ENCODE measurements around the gene MARCO. TPM values are rescaled to one million over a fixed set of nuclear protein-coding genes. Genes with fewer than 3 reads are reported as not detected.

MARCO gene
- polyA plus RNA-seq, 1 donor from 2014 or later: not detected

DNA sequence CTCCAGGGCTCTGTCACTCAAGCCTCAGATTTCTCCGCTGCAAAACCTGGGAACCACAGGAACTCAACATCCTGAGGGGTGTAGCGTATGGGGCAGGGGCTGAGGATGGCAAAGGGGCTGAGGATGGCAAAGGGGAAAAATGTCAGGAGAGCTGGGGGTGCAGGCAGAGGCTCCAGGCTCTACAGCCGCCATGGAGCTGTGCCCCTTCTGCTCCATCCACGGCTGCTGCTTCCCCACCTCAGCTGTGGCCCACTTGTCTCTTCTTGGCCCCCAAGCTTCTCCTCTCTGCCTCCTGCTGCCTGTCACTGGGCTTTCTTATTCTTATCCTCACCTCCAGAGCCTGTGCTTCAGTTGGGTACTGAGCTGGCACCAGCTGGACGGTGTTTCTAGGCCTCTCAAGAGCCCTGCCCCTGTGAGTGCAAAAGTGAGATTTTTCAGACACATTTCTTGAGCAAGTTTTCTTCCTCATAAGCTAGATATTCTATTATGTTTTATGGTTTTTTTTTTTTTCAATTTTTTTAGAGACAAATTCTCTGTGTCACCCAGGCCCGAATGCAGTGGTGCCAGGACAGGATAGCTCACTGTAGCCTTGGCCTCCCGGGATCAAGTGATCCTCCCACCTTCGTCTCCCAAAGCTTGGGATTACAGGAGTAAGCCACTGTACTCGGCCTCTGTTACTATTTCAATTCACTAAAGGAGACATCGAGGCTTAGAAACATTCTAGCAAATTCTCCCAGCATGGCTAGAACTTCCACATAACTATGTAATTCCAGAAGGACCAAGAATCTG, 49.0 kb downstream of the MARCO start:
- no peaks in the 10 kb centered on the region for H4K20me1 ChIP-seq (ENCODE audit: insufficient read depth)
- TF ChIP-seq EZH2 (IDR thresholded peaks at IDR 0.05; ENCODE audit: borderline replicate concordance, insufficient read depth, low read length, poor library complexity, severe bottlenecking) (no peak), POLR2AphosphoS5 (IDR thresholded peaks at IDR 0.05) (no peak), TAF1 (IDR thresholded peaks at IDR 0.05; ENCODE audit: low read depth) (no peak), MXI1 (conservative IDR thresholded peaks at IDR 0.05; ENCODE audit: poor library complexity, severe bottlenecking) (no peak), EP300 (conservative IDR thresholded peaks at IDR 0.05; ENCODE audit: poor library complexity, severe bottlenecking) (no peak), RAD21 (conservative IDR thresholded peaks at IDR 0.05) (no peak), SMC3 (conservative IDR thresholded peaks at IDR 0.05; ENCODE audit: poor library complexity) (no peak)
- TF ChIP-seq, protein P1, sequence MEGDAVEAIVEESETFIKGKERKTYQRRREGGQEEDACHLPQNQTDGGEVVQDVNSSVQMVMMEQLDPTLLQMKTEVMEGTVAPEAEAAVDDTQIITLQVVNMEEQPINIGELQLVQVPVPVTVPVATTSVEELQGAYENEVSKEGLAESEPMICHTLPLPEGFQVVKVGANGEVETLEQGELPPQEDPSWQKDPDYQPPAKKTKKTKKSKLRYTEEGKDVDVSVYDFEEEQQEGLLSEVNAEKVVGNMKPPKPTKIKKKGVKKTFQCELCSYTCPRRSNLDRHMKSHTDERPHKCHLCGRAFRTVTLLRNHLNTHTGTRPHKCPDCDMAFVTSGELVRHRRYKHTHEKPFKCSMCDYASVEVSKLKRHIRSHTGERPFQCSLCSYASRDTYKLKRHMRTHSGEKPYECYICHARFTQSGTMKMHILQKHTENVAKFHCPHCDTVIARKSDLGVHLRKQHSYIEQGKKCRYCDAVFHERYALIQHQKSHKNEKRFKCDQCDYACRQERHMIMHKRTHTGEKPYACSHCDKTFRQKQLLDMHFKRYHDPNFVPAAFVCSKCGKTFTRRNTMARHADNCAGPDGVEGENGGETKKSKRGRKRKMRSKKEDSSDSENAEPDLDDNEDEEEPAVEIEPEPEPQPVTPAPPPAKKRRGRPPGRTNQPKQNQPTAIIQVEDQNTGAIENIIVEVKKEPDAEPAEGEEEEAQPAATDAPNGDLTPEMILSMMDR (IDR thresholded peaks at IDR 0.05; ENCODE audit: poor library complexity, severe bottlenecking): no peak
- TF ChIP-seq, protein P2, sequence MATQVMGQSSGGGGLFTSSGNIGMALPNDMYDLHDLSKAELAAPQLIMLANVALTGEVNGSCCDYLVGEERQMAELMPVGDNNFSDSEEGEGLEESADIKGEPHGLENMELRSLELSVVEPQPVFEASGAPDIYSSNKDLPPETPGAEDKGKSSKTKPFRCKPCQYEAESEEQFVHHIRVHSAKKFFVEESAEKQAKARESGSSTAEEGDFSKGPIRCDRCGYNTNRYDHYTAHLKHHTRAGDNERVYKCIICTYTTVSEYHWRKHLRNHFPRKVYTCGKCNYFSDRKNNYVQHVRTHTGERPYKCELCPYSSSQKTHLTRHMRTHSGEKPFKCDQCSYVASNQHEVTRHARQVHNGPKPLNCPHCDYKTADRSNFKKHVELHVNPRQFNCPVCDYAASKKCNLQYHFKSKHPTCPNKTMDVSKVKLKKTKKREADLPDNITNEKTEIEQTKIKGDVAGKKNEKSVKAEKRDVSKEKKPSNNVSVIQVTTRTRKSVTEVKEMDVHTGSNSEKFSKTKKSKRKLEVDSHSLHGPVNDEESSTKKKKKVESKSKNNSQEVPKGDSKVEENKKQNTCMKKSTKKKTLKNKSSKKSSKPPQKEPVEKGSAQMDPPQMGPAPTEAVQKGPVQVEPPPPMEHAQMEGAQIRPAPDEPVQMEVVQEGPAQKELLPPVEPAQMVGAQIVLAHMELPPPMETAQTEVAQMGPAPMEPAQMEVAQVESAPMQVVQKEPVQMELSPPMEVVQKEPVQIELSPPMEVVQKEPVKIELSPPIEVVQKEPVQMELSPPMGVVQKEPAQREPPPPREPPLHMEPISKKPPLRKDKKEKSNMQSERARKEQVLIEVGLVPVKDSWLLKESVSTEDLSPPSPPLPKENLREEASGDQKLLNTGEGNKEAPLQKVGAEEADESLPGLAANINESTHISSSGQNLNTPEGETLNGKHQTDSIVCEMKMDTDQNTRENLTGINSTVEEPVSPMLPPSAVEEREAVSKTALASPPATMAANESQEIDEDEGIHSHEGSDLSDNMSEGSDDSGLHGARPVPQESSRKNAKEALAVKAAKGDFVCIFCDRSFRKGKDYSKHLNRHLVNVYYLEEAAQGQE (IDR thresholded peaks at IDR 0.05; ENCODE audit: borderline replicate concordance): no peak
- no peak overlapping the region for H3K4me3 ChIP-seq (ENCODE audit: low read length)
- H3K27me3 ChIP-seq (ENCODE audit: insufficient read depth, low read depth, low read length): no peaks in the 10 kb centered on the region
- no peaks in the 10 kb centered on the region for H3K9me2 ChIP-seq (ENCODE audit: insufficient read depth, low read length)
- no peak overlapping the region for H3K27ac ChIP-seq (ENCODE audit: low read length)
- no peaks in the 10 kb centered on the region for H3K79me2 ChIP-seq (replicated peaks; ENCODE audit: insufficient read depth, low read length)
- H3K4me2 ChIP-seq (ENCODE audit: low read length): no peak overlapping the region
- H3K9me3 ChIP-seq (ENCODE audit: low read length): no peaks in the 10 kb centered on the region
- H3K36me3 ChIP-seq (ENCODE audit: insufficient read depth, low read length): no peaks in the 10 kb centered on the region
- no peak overlapping the region for H3K9ac ChIP-seq (ENCODE audit: low read length)
- H3F3A ChIP-seq (ENCODE audit: insufficient read depth, low read length, poor library complexity, severe bottlenecking): no peaks in the 10 kb centered on the region
- no peak overlapping the region for H2AFZ ChIP-seq (ENCODE audit: low read depth, low read length)

DNA sequence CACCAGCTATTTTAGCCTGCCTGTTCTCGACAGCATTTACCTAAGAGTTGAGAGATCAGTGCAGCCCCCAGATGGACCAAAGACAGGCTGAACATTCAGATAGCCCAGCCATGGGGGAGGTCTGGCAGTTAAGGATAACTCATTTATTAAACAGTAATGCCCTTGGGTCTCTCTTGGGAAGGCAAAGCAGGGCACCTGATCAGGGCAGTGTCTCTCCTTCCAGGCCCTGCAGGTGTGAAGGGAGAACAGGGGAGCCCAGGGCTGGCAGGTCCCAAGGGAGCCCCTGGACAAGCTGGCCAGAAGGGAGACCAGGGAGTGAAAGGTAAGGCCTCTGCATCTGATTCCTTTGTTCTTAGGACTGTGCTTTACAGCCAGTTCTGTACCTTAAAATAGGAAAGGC, 49.6 kb downstream of the MARCO start:
- H3K9me3 ChIP-seq (ENCODE audit: low read length): no peaks in the 10 kb centered on the region
- no peak overlapping the region for H3K9ac ChIP-seq (ENCODE audit: low read length)
- TF ChIP-seq EZH2 (IDR thresholded peaks at IDR 0.05; ENCODE audit: borderline replicate concordance, insufficient read depth, low read length, poor library complexity, severe bottlenecking) (no peak), RAD21 (conservative IDR thresholded peaks at IDR 0.05) (no peak), EP300 (conservative IDR thresholded peaks at IDR 0.05; ENCODE audit: poor library complexity, severe bottlenecking) (no peak), POLR2AphosphoS5 (IDR thresholded peaks at IDR 0.05) (no peak), TAF1 (IDR thresholded peaks at IDR 0.05; ENCODE audit: low read depth) (no peak), SMC3 (conservative IDR thresholded peaks at IDR 0.05; ENCODE audit: poor library complexity) (no peak)
- TF ChIP-seq, protein P2 (IDR thresholded peaks at IDR 0.05; ENCODE audit: borderline replicate concordance): no peak
- TF ChIP-seq, protein P1 (IDR thresholded peaks at IDR 0.05; ENCODE audit: poor library complexity, severe bottlenecking): no peak
- no peaks in the 10 kb centered on the region for H3F3A ChIP-seq (ENCODE audit: insufficient read depth, low read length, poor library complexity, severe bottlenecking)
- no peaks in the 10 kb centered on the region for H4K20me1 ChIP-seq (ENCODE audit: insufficient read depth)
- H3K79me2 ChIP-seq (replicated peaks; ENCODE audit: insufficient read depth, low read length): no peaks in the 10 kb centered on the region
- H3K4me2 ChIP-seq (ENCODE audit: low read length): no peak overlapping the region
- H3K4me3 ChIP-seq (ENCODE audit: low read length): no peak overlapping the region
- no peaks in the 10 kb centered on the region for H3K27me3 ChIP-seq (ENCODE audit: insufficient read depth, low read depth, low read length)
- H2AFZ ChIP-seq (ENCODE audit: low read depth, low read length): no peak overlapping the region
- no peaks in the 10 kb centered on the region for H3K36me3 ChIP-seq (ENCODE audit: insufficient read depth, low read length)
- H3K27ac ChIP-seq (ENCODE audit: low read length): no peak overlapping the region
- no peaks in the 10 kb centered on the region for H3K9me2 ChIP-seq (ENCODE audit: insufficient read depth, low read length)

Data from neural cell (in vitro differentiated cells).